Upper lobe of left lung (tissue), 4 donors: ENCODE data around the gene IRF1.

Experiments
- CTCF ChIP-seq, 6 experiments: fragments of 450-650 bp in 4 of 6; fragments of 200-600 bp in 2 of 6; sonication (generic) in 2 of 6; IDR thresholded peaks; one replicate each; pipeline ENCODE4 v1.5.1; 2016 to 2019; ENCODE audit warnings: antibody characterized with exemption in 6 of 6
- POLR2A ChIP-seq, 4 donors: fragments of 450-650 bp; IDR thresholded peaks; one replicate each; pipeline ENCODE4 v1.5.1; 2016 to 2017; ENCODE audit warnings: antibody characterized with exemption in 4 of 4, mild to moderate bottlenecking in 2 of 4
- POLR2AphosphoS5 ChIP-seq, 2 donors: sonication (generic); formaldehyde crosslinking; IDR thresholded peaks; one replicate each; pipeline ENCODE4 v1.5.1; 2017; ENCODE audit warnings: antibody characterized with exemption in 2 of 2

GRCh38 chr5:132498686-132499271 lies 8.2 kb upstream of the IRF1 start:
- TF ChIP-seq CTCF (IDR thresholded peaks at IDR 0.05) (no peak), POLR2A (IDR thresholded peaks at IDR 0.05) (no peak), POLR2AphosphoS5 (IDR thresholded peaks at IDR 0.05) (no peak)
